HCT116 (cell line): ENCODE results near the gene WDR55. TPM values are rescaled to one million over a fixed set of nuclear protein-coding genes. Genes with fewer than 3 reads are reported as not detected.

Experiments used
- ATAC-seq: fragments of 200-7000 bp; cut with Tn5 transposase; 2 replicates; pipeline ENCODE4 v1.9.1; 2020; ENCODE audit warnings: mild to moderate bottlenecking, moderate library complexity
- Bru-seq: library from RNA; stranded (reverse); fragments of 400-500 nt; gene quantifications from one replicate; lab custom pipeline; 2021; lab: Mats Ljungman, UMichigan
- BruChase-seq, 2 experiments: library from RNA; stranded (reverse); fragments of 400-500 nt; gene quantifications; one replicate each; lab custom pipeline; 2021; lab: Mats Ljungman, UMichigan
- BruUV-seq: library from RNA; stranded (reverse); fragments of 400-500 nt; replicated peaks from 2 replicates; lab custom pipeline; 2021; lab: Mats Ljungman, UMichigan
- CTCF ChIA-PET: fragments of 300-600 bp; sonication (Branson Sonifier 250); formaldehyde crosslinking; loops from one replicate; lab custom pipeline; 2021; ENCODE audit warnings: antibody characterized with exemption; lab: Charles Lee
- POLR2A ChIA-PET: fragments of 300-600, 350-600 bp; sonication (Branson Sonifier 250); formaldehyde crosslinking; loops from one replicate; lab custom pipeline; 2021; ENCODE audit warnings: antibody characterized with exemption; lab: Charles Lee
- RAD21 ChIA-PET, 2 experiments: fragments of 300-600 bp; sonication (Branson Sonifier 250); formaldehyde crosslinking; loops; one replicate each; lab custom pipeline; 2023; ENCODE audit warnings: low total read pairs in 2 of 2; ENCODE audit not compliant: uncharacterized antibody in 2 of 2, unreplicated experiment in 2 of 2, low non-redundant PET in 1 of 2; lab: Charles Lee
- DNase-seq: peaks from one replicate; pipeline ENCODE4 v3.0.0-alpha.2; 2010; ENCODE audit warnings: low read depth, low spot score
- H2AFZ ChIP-seq: fragments of 200-600 bp; shearing (Covaris generic), sonication (generic); 2 replicates; pipeline ENCODE4 v1.6.1; 2017; ENCODE audit warnings: low read depth, mixed run types, mixed read lengths, antibody characterized with exemption, low read length; ENCODE audit not compliant: poor library complexity, severe bottlenecking
- H3K27ac ChIP-seq: 2 replicates; pipeline ENCODE4 v1.5.1; 2012; ENCODE audit warnings: low read depth, low read length
- H3K27me3 ChIP-seq: fragments of 200-600 bp; sonication (generic); 2 replicates; pipeline ENCODE4 v1.6.1; 2016; ENCODE audit warnings: mixed run types, low read length, mixed read lengths; ENCODE audit not compliant: insufficient read depth
- H3K36me3 ChIP-seq, 2 experiments: fragments of 200-500 bp in 1 of 2; fragments of 200-600 bp in 1 of 2; sonication (Bioruptor generic) in 1 of 2; sonication (generic) in 1 of 2; 2 replicates each; pipeline versions ENCODE4 v1.5.1 to v1.6.1; 2014 to 2016; ENCODE audit warnings: low read length in 2 of 2, inconsistent platforms in 1 of 2, mixed read lengths in 1 of 2, mixed run types in 1 of 2; ENCODE audit not compliant: insufficient read depth in 2 of 2, control insufficient read depth in 1 of 2
- H3K4me1 ChIP-seq, 2 experiments: fragments of 200-600 bp in 1 of 2; sonication (generic) in 1 of 2; 2 replicates each; pipeline versions ENCODE4 v1.5.1 to v1.6.1; 2012 to 2017; ENCODE audit warnings: low read length in 2 of 2, inconsistent platforms in 1 of 2, mild to moderate bottlenecking in 1 of 2, mixed read lengths in 1 of 2, mixed run types in 1 of 2, moderate library complexity in 1 of 2; ENCODE audit not compliant: insufficient read depth in 2 of 2, control insufficient read depth in 1 of 2
- H3K4me2 ChIP-seq: fragments of 200-600 bp; sonication (generic); 2 replicates; pipeline ENCODE4 v1.6.1; 2017; ENCODE audit warnings: mixed run types, low read length, mixed read lengths
- H3K4me3 ChIP-seq, 2 experiments: fragments of 200-600 bp in 1 of 2; sonication (generic) in 1 of 2; replicated peaks in 1 of 2; 2 replicates each; pipeline ENCODE4 v1.5.1; 2011 to 2016; ENCODE audit warnings: low read length in 2 of 2, control low read depth in 1 of 2, low read depth in 1 of 2, mild to moderate bottlenecking in 1 of 2, mixed read lengths in 1 of 2, mixed run types in 1 of 2
- H3K79me2 ChIP-seq: fragments of 200-600 bp; sonication (generic); 2 replicates; pipeline ENCODE4 v1.6.1; 2017; ENCODE audit warnings: mild to moderate bottlenecking, mixed run types, low read length, moderate library complexity, mixed read lengths; ENCODE audit not compliant: insufficient read depth
- H3K9ac ChIP-seq: fragments of 200-600 bp; sonication (generic); 2 replicates; pipeline ENCODE4 v1.6.1; 2016; ENCODE audit warnings: low read length, mixed read lengths
- H3K9me2 ChIP-seq: fragments of 200-600 bp; sonication (generic), shearing (Covaris generic); 2 replicates; pipeline ENCODE4 v1.6.1; 2017; ENCODE audit warnings: mixed run types, mild to moderate bottlenecking, moderate library complexity; ENCODE audit not compliant: insufficient read depth
- H3K9me3 ChIP-seq, 2 experiments: fragments of 200-500 bp in 1 of 2; fragments of 200-600 bp in 1 of 2; sonication (Bioruptor generic) in 1 of 2; sonication (generic) in 1 of 2; 2 replicates each; pipeline ENCODE4 v1.6.1; 2014 to 2017; ENCODE audit warnings: low read length in 2 of 2, mixed read lengths in 2 of 2, inconsistent platforms in 1 of 2, low read depth in 1 of 2, mild to moderate bottlenecking in 1 of 2, mixed run types in 1 of 2, moderate library complexity in 1 of 2; ENCODE audit not compliant: control insufficient read depth in 1 of 2, insufficient read depth in 1 of 2
- H4K20me1 ChIP-seq: fragments of 200-600 bp; sonication (generic), shearing (Covaris generic); 2 replicates; pipeline ENCODE4 v1.6.1; 2017; ENCODE audit warnings: mixed run types, mild to moderate bottlenecking, moderate library complexity; ENCODE audit not compliant: insufficient read depth
- CBX3 ChIP-seq: IDR thresholded peaks from 2 replicates; pipeline ENCODE4 v1.6.1; 2012; ENCODE audit warnings: low read depth
- EGR1 ChIP-seq: IDR thresholded peaks from 2 replicates; pipeline ENCODE4 v1.6.1; 2012; ENCODE audit warnings: low read depth
- ELF1 ChIP-seq: IDR thresholded peaks from 2 replicates; pipeline ENCODE4 v1.6.1; 2012; ENCODE audit warnings: low read depth, borderline replicate concordance
- EZH2 ChIP-seq: fragments of 200-600 bp; sonication (generic); IDR thresholded peaks from 2 replicates; pipeline ENCODE4 v1.6.1; 2017; ENCODE audit warnings: antibody characterized with exemption, mixed run types
- POLR2A ChIP-seq: IDR thresholded peaks from 2 replicates; pipeline ENCODE4 v1.7.0; 2011; ENCODE audit warnings: borderline replicate concordance; ENCODE audit not compliant: insufficient read depth, insufficient read length; ENCODE audit errors: extremely low read depth
- POLR2AphosphoS5 ChIP-seq: IDR thresholded peaks from 2 replicates; pipeline ENCODE4 v1.6.1; 2011; ENCODE audit warnings: mild to moderate bottlenecking, low read depth, low read length, moderate library complexity
- SIN3A ChIP-seq: IDR thresholded peaks from 2 replicates; pipeline ENCODE4 v1.6.1; 2012; ENCODE audit warnings: low read depth
- SP1 ChIP-seq: IDR thresholded peaks from 2 replicates; pipeline ENCODE4 v1.6.1; 2012; ENCODE audit warnings: low read depth
- TCF7L2 ChIP-seq: IDR thresholded peaks from 2 replicates; pipeline ENCODE4 v1.7.0; 2011; ENCODE audit warnings: borderline replicate concordance, inconsistent platforms; ENCODE audit not compliant: insufficient read depth, insufficient read length; ENCODE audit errors: extremely low read depth
- YY1 ChIP-seq: IDR thresholded peaks from 2 replicates; pipeline ENCODE4 v1.6.1; 2011; ENCODE audit warnings: low read length, low read depth, moderate library complexity, mild to moderate bottlenecking; ENCODE audit not compliant: insufficient replicate concordance; ENCODE audit errors: extremely low read depth
- ZNF274 ChIP-seq: fragments of 200-500 bp; sonication (Bioruptor generic); IDR thresholded peaks from 2 replicates; pipeline ENCODE4 v1.6.1; 2014; ENCODE audit warnings: mild to moderate bottlenecking, low read depth, low read length, inconsistent platforms
- intact Hi-C: fragments of 100-400 bp; cut with micrococcal nuclease; formaldehyde crosslinking; loops from 2 replicates; pipeline ENCODE4 v1.10.0; 2022
- long read RNA-seq: library from polyadenylated mRNA; unstranded; transcript quantifications from one replicate; pipeline ENCODE4 v2.0.0, GENCODE V29; 2021; ENCODE audit not compliant: unreplicated experiment
- polyA plus RNA-seq: library from polyadenylated mRNA; unstranded; fragments of >200 nt; gene quantifications from 2 replicates; pipeline ENCODE4 v1.2.1, GENCODE V29; 2012; ENCODE audit warnings: missing spikeins
- total RNA-seq: library from RNA; stranded (reverse); gene quantifications from one replicate; pipeline ENCODE4 v1.2.1, GENCODE V29; 2021; ENCODE audit not compliant: unreplicated experiment
- TF ChIP-seq, protein P1 (sequence below): IDR thresholded peaks from 2 replicates; pipeline ENCODE4 v1.6.1; 2012; ENCODE audit warnings: low read depth
- TF ChIP-seq, protein P2 (sequence below): IDR thresholded peaks from 2 replicates; pipeline ENCODE4 v1.6.1; 2012

Gene WDR55, protein sequence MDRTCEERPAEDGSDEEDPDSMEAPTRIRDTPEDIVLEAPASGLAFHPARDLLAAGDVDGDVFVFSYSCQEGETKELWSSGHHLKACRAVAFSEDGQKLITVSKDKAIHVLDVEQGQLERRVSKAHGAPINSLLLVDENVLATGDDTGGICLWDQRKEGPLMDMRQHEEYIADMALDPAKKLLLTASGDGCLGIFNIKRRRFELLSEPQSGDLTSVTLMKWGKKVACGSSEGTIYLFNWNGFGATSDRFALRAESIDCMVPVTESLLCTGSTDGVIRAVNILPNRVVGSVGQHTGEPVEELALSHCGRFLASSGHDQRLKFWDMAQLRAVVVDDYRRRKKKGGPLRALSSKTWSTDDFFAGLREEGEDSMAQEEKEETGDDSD
- total RNA-seq: 37.2 TPM
- 29.4 and 30.6 TPM in 2 replicates for polyA plus RNA-seq
- Bru-seq, nascent RNA: percentile 90 among the genes with signal in this experiment
- percentile 92 among the genes with signal in this experiment for BruChase-seq, experiment 1, labeled RNA remaining after a 6-hour chase
- percentile 93 among the genes with signal in this experiment for BruChase-seq, experiment 2, labeled RNA remaining after a 2-hour chase
- long read RNA-seq, full-length matches to known transcripts: 79 of 156 reads
- long read RNA-seq, partial matches to known transcripts: 24 of 156 reads
- long read RNA-seq, other reads (novel, unspliced or antisense): 53 of 156 reads

DNA sequence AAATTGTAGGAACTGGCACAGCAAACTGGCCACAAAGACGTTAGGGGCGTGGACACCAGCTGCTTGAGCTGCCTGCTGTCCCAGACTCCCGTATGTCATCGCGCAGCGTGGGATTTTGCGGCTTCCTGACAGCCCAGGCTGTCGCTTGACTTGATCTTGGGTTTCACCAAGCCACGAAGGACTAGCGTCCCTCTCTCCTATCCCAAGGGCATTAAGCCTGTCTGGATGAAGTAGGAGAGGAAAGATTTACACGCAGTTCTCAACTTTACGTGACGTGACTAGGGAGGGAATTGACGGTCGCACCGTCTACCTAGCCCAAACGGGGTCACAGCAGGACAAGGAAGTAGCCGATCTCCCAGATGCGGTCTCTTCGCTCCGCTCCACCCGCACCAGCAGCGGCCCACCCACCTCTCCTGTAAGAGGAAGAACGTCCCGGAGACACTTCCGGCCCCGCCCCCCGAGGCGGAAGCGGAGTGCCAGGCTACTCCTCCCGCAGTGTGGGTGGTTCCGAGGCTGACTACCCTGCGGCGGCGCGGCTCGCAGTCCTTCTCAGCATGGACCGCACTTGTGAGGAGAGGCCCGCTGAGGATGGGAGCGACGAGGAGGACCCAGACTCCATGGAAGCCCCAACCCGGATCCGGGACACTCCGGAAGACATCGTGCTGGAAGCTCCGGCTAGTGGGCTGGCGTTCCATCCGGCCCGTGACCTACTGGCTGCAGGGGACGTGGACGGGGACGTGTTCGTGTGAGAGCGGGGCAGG lies at the start of gene WDR55:
TSS of gene WDR55 (plus strand) at position 546 of the 761 bp plus-strand sequence. CDS start at position 555, 9 bp downstream.
- intact Hi-C loops: loop anchor here (1.0 to 2.0 kb wide), 3 partner anchors 17 to 54 kb away; partner anchors contain the start of genes HARS1, HARS2, IK and NDUFA2
- ChIA-PET RAD21 (no interaction called here), POLR2A (interaction anchor here (0.6 to 3.5 kb wide), 2 partner anchors 17 to 1354 kb away, joined by 3 to 17 read pairs; partner anchors contain the start of genes IK and NDUFA2)

More for the DNA sequence above, at the start of gene WDR55:
- Histone ChIP-seq H3K36me3 (peaks cover 36 to 53% of the 10 kb centered on the region in 2 experiments), H3K27ac (peak within 1 kb of the TSS; percentile 74), H3K9ac (peak within 1 kb of the TSS; percentile 83), H2AFZ (no peak within 1 kb of the TSS), H3K27me3 (no peaks in the 10 kb centered on the region), H3K4me2 (peak within 1 kb of the TSS; percentile 86), H3K4me3 (peak within 1 kb of the TSS; percentile 94 to 96), H4K20me1 (no peaks in the 10 kb centered on the region), H3K9me3 (no peaks in the 10 kb centered on the region), H3K79me2 (peaks cover 48% of the 10 kb centered on the region), H3K4me1 (peaks cover 2 to 16% of the 10 kb centered on the region in 2 experiments; a peak in 2 of 4 replicates), H3K9me2 (no peaks in the 10 kb centered on the region)
- CTCF ChIA-PET: no interaction called here
- TF ChIP-seq SP1 (peak; percentile 62), CBX3 (no peak), ZNF274 (no peak), SIN3A (peak; percentile 80), YY1 (peak; percentile 61), ELF1 (peak; percentile 86), EZH2 (no peak), TCF7L2 (peak; percentile 6), POLR2AphosphoS5 (peak; percentile 96), POLR2A (peak; percentile 85), EGR1 (peak; percentile 87)
- TF ChIP-seq, protein P1, sequence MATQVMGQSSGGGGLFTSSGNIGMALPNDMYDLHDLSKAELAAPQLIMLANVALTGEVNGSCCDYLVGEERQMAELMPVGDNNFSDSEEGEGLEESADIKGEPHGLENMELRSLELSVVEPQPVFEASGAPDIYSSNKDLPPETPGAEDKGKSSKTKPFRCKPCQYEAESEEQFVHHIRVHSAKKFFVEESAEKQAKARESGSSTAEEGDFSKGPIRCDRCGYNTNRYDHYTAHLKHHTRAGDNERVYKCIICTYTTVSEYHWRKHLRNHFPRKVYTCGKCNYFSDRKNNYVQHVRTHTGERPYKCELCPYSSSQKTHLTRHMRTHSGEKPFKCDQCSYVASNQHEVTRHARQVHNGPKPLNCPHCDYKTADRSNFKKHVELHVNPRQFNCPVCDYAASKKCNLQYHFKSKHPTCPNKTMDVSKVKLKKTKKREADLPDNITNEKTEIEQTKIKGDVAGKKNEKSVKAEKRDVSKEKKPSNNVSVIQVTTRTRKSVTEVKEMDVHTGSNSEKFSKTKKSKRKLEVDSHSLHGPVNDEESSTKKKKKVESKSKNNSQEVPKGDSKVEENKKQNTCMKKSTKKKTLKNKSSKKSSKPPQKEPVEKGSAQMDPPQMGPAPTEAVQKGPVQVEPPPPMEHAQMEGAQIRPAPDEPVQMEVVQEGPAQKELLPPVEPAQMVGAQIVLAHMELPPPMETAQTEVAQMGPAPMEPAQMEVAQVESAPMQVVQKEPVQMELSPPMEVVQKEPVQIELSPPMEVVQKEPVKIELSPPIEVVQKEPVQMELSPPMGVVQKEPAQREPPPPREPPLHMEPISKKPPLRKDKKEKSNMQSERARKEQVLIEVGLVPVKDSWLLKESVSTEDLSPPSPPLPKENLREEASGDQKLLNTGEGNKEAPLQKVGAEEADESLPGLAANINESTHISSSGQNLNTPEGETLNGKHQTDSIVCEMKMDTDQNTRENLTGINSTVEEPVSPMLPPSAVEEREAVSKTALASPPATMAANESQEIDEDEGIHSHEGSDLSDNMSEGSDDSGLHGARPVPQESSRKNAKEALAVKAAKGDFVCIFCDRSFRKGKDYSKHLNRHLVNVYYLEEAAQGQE: no peak
- TF ChIP-seq, protein P2, sequence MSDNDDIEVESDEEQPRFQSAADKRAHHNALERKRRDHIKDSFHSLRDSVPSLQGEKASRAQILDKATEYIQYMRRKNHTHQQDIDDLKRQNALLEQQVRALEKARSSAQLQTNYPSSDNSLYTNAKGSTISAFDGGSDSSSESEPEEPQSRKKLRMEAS: peak; percentile 79
- ATAC-seq (peak; percentile 95), DNase-seq (peak; percentile 83)
- BruUV-seq: TSS peak; percentile 94
